ENCODE results near the gene CCR6. TPM values are rescaled to one million over a fixed set of nuclear protein-coding genes. Genes with fewer than 3 reads are reported as not detected.

The CCR6 gene
- total RNA-seq, 4 donors from 2014 or later, result 1.3 TPM; not detected in 3

GRCh38 chr6:167098825-167099225, 24.1 kb upstream of the CCR6 start:
- Histone ChIP-seq H3K4me1 (peaks cover 0 to under 1% (median 0%) of the 10 kb centered on the region in 4 donors), H3K36me3 (no peaks in the 10 kb centered on the region), H3K4me3 (no peak overlapping the region), H3K9me3 (no peaks in the 10 kb centered on the region), H3K27ac (no peak overlapping the region), H3K27me3 (no peaks in the 10 kb centered on the region)
- WGBS, 2 donors (ENCODE audit: low coverage in 1 of 2), result 93% methylated on average over 4 of the region's 4 CpGs; no CpG with 5 or more reads in 1 of the 2 donors
- no peak for TF ChIP-seq EP300 (IDR thresholded peaks at IDR 0.05; ENCODE audit: low read depth)
- TF ChIP-seq POLR2AphosphoS5 (IDR thresholded peaks at IDR 0.05), result no peak
- no peak for TF ChIP-seq POLR2A (IDR thresholded peaks at IDR 0.05)
- TF ChIP-seq CTCF (IDR thresholded peaks at IDR 0.05), result no peak
- in situ Hi-C loops (cut with MboI; ENCODE audit: low pct_ligation_motif_present in 1 of 4, low pct_unique_long_range_greater_than_20kb in 1 of 4, low sequenced_read_pairs in 3 of 4) (no loop called here), intact Hi-C loops (cut with DNase I; ENCODE audit: low total_unique reads) (no loop called here)
- DNase-seq, result no peak

- intact Hi-C loops (cut with DNase I; ENCODE audit: low total_unique reads) (no loop called here), in situ Hi-C loops (cut with MboI; ENCODE audit: low pct_ligation_motif_present in 1 of 4, low pct_unique_long_range_greater_than_20kb in 1 of 4, low sequenced_read_pairs in 3 of 4) (no loop called here)
- no peaks in the 10 kb centered on the region for H3K27me3 ChIP-seq
- no peak overlapping the region for H3K27ac ChIP-seq
- no peak for DNase-seq
- H3K9me3 ChIP-seq, result no peaks in the 10 kb centered on the region
- 93% methylated on average over 2 to 8 of the region's 8 CpGs for WGBS, 2 donors (ENCODE audit: low coverage in 1 of 2)
- H3K4me3 ChIP-seq, result no peak overlapping the region
- H3K36me3 ChIP-seq, result no peaks in the 10 kb centered on the region
- no peaks in the 10 kb centered on the region for H3K4me1 ChIP-seq
- TF ChIP-seq POLR2A (IDR thresholded peaks at IDR 0.05) (no peak), POLR2AphosphoS5 (IDR thresholded peaks at IDR 0.05) (no peak), CTCF (IDR thresholded peaks at IDR 0.05) (no peak), EP300 (IDR thresholded peaks at IDR 0.05; ENCODE audit: low read depth) (no peak)
These were observed 23.2 kb upstream of the CCR6 start for GRCh38 chr6:167099707-167100106.

DNA sequence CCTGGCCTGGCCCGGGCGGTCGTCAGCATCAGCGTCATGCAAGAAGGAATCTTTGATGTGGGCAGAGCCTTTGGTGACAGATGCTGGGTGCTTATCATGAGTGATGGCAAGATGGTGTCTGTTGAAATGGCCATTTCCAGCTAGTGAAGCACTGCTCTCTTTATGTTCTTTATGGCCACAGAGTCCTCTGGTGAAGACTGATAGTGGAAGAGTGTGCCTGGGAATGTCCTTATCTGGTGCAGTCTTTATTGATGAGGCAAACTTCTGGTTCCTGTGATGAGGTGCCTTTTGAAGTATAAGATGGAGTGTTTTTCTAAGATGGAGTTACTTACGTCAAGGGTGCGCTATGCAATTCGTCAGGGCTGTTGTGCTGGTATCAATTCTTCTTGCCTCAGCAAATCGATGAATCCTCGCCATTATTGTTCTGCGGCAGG, 22.6 kb upstream of the CCR6 start:
- no peak for DNase-seq
- Histone ChIP-seq H3K36me3 (no peaks in the 10 kb centered on the region), H3K9me3 (no peaks in the 10 kb centered on the region), H3K4me1 (no peaks in the 10 kb centered on the region), H3K27ac (no peak overlapping the region), H3K27me3 (no peaks in the 10 kb centered on the region), H3K4me3 (no peak overlapping the region)
- intact Hi-C loops (cut with DNase I; ENCODE audit: low total_unique reads), result no loop called here
- in situ Hi-C loops (cut with MboI; ENCODE audit: low pct_ligation_motif_present in 1 of 4, low pct_unique_long_range_greater_than_20kb in 1 of 4, low sequenced_read_pairs in 3 of 4), result no loop called here
- 88 to 91% methylated on average over 10 of the region's 10 CpGs for WGBS, 2 donors (ENCODE audit: low coverage in 1 of 2)
- TF ChIP-seq POLR2AphosphoS5 (IDR thresholded peaks at IDR 0.05) (no peak), CTCF (IDR thresholded peaks at IDR 0.05) (no peak), POLR2A (IDR thresholded peaks at IDR 0.05) (no peak), EP300 (IDR thresholded peaks at IDR 0.05; ENCODE audit: low read depth) (no peak)

DNA sequence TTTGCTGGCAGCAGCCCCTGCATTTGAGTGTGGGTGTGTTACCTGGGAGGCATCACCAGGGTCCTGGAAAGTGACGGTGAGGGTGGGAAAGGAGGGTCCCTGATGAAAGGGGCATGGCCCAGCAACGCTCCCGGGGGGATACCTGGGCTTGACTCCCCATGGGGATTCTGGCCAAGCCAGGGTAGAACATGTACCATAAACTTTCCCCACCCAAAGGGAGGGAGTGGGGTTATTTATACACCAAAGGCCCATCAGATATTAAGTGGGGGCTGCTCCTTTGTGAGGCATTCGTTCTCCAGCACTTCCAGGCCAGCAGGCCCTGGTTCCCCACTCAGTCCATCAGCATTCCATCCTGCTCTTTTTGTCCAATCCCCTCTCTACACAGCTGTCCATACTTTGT, 20.6 kb upstream of the CCR6 start:
- 67 to 81% methylated on average over 1 to 4 of the region's 4 CpGs for WGBS, 2 donors (ENCODE audit: low coverage in 1 of 2)
- in situ Hi-C loops (cut with MboI; ENCODE audit: low pct_ligation_motif_present in 1 of 4, low pct_unique_long_range_greater_than_20kb in 1 of 4, low sequenced_read_pairs in 3 of 4), result no loop called here
- Histone ChIP-seq H3K9me3 (no peaks in the 10 kb centered on the region), H3K4me3 (no peak overlapping the region), H3K27ac (no peak overlapping the region), H3K4me1 (no peaks in the 10 kb centered on the region), H3K36me3 (no peaks in the 10 kb centered on the region), H3K27me3 (no peaks in the 10 kb centered on the region)
- DNase-seq, result no peak
- intact Hi-C loops (cut with DNase I; ENCODE audit: low total_unique reads), result no loop called here
- TF ChIP-seq EP300 (IDR thresholded peaks at IDR 0.05; ENCODE audit: low read depth) (no peak), POLR2A (IDR thresholded peaks at IDR 0.05) (no peak), CTCF (IDR thresholded peaks at IDR 0.05) (no peak), POLR2AphosphoS5 (IDR thresholded peaks at IDR 0.05) (no peak)
